NCI-H345 treated with DMSO at 0.1 percent for 48 hours (cell line): ENCODE measurements around the gene FN3K.
A peak's percentile ranks its signal among the peaks of the same experiment; 100 is the strongest.

Experiments used
- DNase-seq: peaks from one replicate; lab custom pipeline; 2025; ENCODE audit not compliant: unreplicated experiment; lab: John Stamatoyannopoulos, UW

The FN3K gene

GRCh38 chr17:82734987-82735866, at the start of gene FN3K:
Gene FN3K (plus strand): TSS chr17:82735615. CDS start chr17:82735637, 22 bp downstream.
- DNase-seq: peak; percentile 44

- no peak for DNase-seq
Observed at GRCh38 chr17:82686366-82687324, 48.8 kb upstream of the FN3K start.

- DNase-seq: no peak
Observed at GRCh38 chr17:82687375-82687861, 48.0 kb upstream of the FN3K start.

GRCh38 chr17:82687871-82688270, 47.5 kb upstream of the FN3K start:
- no peak for DNase-seq

GRCh38 chr17:82689077-82689476, 46.3 kb upstream of the FN3K start:
- no peak for DNase-seq

- no peak for DNase-seq
Observed at GRCh38 chr17:82690786-82691489, 44.5 kb upstream of the FN3K start.

GRCh38 chr17:82691714-82692113, 43.7 kb upstream of the FN3K start:
- DNase-seq: no peak

- no peak for DNase-seq
Observed at GRCh38 chr17:82692268-82692667, 43.1 kb upstream of the FN3K start.

- DNase-seq: no peak
Observed at GRCh38 chr17:82693168-82693867, 42.1 kb upstream of the FN3K start.

GRCh38 chr17:82694647-82695046, 40.8 kb upstream of the FN3K start:
- no peak for DNase-seq

- DNase-seq: no peak
Observed at GRCh38 chr17:82696259-82696658, 39.2 kb upstream of the FN3K start.

GRCh38 chr17:82696916-82697807, 38.3 kb upstream of the FN3K start:
- DNase-seq: no peak

GRCh38 chr17:82697808-82698064, 37.7 kb upstream of the FN3K start:
- no peak for DNase-seq

- DNase-seq: peak; percentile 99
Observed at GRCh38 chr17:82698065-82698973, 37.1 kb upstream of the FN3K start, which contains the start of gene RAB40B. Gene RAB40B (minus strand): TSS chr17:82698698. CDS start chr17:82698596, 102 bp downstream.

GRCh38 chr17:82698974-82699442, 36.4 kb upstream of the FN3K start:
- no peak for DNase-seq

- DNase-seq: no peak
Observed at GRCh38 chr17:82699551-82699950, 35.9 kb upstream of the FN3K start.

GRCh38 chr17:82702231-82702927, 33.0 kb upstream of the FN3K start:
- no peak for DNase-seq
